Measurements from ENCODE around the gene TNFSF4.

Gene TNFSF4

GRCh38 chr1:173210716-173211231 lies 3.6 kb upstream of the TNFSF4 start:
- DNase-seq (ENCODE audit: low spot score), result no peak

DNA sequence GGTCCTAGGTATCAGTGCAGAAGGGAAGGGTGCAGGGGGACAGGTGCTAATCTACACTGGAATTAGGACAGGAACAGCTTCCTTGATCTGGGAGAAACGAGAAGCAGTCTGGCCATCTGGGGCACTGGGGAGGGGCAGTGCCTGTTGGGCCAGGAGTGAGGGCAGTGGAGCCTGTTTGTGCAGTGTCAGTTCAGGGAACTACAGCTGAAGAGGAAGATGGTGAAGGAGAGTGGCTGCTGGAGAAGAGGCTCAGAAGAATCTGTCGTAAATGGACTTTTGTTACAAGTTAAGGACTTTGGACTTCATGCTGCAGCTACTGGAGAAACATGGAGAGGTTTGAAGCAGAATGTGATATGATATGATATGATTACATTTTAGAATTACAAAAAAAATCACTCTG lies 3.2 kb upstream of the TNFSF4 start:
- no peak for DNase-seq (ENCODE audit: low spot score)

DNA sequence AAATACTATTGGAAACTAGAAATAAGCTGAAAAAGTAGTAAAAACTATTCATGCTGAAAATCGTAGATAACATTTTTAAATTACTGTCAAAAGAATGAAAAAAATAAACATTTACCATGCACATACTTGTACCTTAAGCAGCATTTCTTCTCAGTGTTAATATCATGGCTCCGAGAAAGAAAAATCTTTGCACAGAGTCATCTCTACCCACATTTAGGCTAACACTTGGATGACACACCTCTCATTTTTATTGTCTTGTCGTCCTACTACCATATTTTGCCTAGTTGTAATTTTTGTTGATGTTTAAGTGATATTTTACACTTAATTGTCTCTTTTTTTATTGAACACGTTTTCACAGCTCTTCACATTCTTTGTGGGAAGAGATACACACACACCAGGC lies 1.7 kb upstream of the TNFSF4 start:
- DNase-seq (ENCODE audit: low spot score), result no peak

- DNase-seq (ENCODE audit: low spot score), result no peak
Observed at GRCh38 chr1:173208146-173208545, 1.0 kb upstream of the TNFSF4 start.

- DNase-seq (ENCODE audit: low spot score), result peak; percentile 33
Observed at GRCh38 chr1:173205146-173206051, 1.7 kb downstream of the TNFSF4 start.

- DNase-seq (ENCODE audit: low spot score), result no peak
Observed at GRCh38 chr1:173204693-173205092, 2.4 kb downstream of the TNFSF4 start.

DNA sequence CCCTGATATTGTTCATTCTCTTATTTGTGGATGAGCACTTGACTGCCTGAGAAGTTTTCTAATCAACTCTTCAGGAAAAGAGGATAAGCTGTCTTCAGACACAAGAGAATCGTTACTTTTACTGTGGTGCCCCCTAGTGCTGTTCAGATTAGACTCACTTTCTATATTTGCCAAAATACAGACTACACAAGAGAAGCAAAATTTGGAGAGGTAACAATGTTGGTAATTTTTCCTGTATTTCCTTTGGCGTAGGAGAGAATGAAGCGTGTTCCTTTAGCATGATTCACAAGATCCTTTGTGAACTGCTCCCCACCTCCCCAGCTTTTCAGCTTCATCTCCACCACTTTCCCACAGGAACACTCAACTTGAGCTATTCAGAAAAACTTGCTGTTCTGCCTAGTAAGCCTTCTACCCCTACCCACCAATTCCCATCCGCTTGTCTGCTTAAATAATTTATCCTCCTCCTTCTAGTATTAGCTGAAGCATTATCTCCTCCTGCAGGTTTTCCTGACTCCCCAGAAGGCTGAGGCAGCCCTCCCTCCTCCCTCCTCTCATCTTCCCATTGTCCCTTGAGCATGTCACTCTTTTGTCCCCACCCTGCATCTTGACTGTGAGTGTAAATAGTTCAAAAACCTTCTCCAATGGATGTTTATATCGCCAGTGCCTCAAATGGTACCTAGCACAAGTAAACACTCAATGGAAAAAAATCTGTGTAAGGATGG lies 4.5 kb downstream of the TNFSF4 start:
- DNase-seq (ENCODE audit: low spot score), result peak; percentile 20

DNA sequence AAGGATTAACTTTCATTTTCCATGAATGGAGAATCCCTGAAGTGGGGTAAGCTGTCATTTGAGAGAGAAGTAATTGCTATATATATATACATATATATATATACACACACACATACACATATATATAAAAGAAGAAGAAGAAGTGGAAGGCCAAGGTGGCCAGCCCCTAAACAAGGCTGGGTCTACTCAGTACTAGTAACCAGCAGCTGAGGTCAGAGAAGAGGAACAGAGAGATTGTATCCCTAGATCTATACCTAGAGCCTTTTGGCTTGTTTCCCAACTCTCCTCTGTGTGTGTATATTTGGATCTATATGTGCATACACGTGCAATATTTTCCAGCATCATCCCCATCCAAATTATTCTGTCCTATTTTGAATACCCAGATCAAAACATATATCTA lies 5.2 kb downstream of the TNFSF4 start:
- DNase-seq (ENCODE audit: low spot score), result no peak

DNA sequence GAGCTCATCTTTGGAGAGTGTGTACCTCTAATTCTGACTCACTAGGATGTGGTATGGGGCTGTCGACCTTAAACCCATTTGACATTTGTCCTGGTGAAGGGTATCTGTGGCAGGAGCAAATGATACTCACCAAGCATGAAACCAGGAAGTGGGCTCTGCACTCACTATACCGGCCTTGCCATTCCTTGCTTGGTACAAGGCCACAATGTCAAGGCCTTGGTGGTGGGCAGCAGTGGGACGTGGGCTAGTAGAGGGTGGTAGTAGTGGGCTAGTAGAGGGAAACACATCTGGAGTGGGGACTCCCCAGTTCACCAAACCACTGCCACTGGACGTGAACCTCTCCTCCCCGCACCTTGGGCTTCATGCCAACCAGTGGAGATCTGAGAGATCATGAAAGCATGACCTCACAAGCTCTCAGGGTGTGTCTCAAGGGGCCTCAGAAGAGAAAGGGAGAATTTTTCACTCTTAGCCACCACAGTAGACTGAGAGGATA lies 11.5 kb downstream of the TNFSF4 start:
- peak; percentile 47 for DNase-seq (ENCODE audit: low spot score)

- no peak for DNase-seq (ENCODE audit: low spot score)
Observed at GRCh38 chr1:173193639-173194038, 13.5 kb downstream of the TNFSF4 start.

DNA sequence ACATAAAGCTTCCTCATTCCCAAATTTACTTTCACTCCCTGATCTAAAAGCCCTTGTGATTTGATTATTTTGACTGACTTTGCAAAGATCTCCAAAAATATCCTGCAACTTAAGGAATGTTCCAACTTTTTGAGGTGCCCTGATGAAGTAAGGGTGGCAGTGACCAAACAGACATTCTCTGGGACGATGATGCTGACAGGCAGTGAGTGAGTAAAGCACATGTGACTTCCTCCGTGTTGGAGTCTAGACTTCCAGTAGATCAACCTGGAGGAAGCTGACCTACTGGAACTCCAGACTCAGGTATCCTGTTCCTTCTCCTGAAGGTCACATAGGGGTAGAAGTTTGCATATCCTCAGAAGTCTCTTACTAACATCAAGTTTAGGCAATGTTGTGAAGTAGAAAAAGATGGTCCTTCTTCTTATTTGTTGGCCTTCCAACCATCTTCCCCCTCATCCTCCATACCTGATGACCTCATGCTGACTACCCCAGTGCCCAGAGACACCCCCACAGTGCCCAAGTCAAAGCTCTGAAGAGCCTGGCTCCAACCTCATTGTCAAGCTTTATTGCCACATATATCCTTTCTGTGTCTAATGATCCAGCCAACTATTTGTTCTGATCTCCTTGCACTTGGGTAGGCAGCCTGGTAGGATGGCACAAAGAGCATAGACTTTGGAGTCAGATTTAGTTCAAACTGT lies 16.0 kb downstream of the TNFSF4 start:
- no peak for DNase-seq (ENCODE audit: low spot score)

DNA sequence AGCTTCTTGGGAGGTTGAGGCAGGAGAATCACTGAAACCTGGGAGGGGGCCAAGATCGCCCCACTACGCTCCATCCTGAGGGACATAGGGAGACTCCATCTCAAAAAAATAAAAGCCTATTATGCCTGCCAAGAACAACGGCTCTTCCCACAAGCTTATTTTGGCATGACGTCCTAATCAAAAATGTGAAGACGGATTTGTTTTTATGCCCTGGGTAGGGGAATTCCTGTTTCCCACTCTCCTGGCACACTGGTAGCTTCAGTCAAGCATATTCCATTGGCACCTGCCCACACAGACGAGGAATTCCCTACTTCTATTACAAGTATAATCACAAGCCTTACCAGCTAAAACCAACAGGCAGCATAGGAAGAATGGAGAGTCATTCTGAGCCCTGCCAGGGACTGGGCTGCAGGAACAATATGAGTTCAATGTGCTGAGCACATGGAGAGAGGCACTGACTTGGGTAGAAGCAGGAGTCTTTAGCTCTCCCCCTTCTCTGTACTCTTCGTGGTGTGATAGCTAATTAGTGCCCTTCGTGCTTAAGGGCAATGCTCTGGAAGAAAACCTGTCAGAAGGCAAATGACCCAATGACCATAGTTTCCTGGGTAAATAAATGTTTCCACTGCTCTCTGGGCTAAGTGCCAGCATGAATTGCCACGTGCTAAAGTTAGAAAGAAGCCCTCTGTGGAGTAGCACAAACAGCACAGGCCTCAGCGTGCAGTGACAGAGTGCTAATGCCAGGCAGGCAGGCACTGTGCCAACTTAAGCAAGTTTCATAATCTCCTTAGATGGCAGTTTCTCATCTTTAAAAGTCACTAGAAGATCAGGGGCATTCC lies 16.8 kb downstream of the TNFSF4 start:
- DNase-seq (ENCODE audit: low spot score), result no peak

DNA sequence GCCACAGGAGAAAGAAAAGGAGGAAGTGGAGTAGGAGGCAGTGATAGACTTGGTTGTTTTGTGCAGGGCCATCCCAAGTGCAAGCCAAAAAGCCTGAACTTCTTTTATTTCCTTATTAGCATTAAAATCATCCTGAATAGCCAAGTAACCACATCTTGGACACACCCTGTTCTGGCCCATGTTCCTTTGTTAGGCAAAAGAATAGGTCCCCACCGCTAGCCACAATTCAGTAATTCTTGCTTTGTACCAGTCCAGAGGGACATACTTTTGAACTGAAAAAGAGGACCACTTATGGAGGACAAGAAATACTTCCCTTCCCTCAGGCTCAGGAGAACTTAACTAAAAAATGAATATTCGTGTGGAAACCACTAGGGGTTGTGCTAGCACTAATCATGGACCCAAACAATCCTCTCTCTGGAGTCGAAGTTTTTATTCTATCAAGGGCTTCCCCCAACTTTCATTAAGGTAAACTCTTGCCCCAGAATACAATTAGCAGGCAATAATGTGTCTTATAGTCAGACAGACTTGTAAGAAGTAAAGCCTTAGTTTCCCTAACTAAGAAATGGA lies 19.4 kb downstream of the TNFSF4 start:
- DNase-seq (ENCODE audit: low spot score), result no peak

DNA sequence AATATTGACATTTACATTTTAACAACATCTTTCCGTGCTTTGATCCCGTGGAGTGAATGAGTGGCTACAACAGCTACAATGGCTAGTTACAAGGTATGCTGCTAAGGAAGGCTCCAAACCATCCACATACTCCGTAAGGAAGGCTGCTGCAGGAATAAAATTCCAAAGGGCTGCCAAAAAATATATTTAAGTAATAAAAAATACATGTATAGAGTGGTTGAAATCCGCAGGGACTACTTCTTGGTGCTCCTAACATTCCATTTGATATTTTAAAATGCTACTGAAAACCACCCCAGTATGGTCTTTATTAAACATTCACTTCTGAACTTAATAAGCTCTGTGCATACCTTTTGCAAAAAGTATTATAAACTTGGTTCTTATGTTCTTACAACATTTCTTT lies 25.3 kb downstream of the TNFSF4 start:
- DNase-seq (ENCODE audit: low spot score), result no peak

DNA sequence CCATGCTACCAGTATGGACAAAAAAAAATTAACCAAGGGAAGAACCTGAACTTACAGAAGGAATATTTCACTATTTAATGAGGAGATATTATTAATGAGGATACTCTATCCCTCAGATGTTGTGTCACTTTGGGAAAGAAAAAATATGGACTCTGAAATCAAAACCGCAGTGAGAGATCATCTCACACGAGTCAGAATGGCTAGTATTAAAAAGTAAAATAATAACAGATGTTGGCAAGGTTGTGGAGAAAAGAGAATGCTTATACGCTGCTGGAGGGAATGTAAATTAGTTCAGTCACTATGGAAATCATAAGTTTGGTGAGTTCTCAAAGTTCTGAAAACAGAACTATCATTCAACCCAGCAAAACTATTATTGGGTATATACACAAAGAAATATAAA lies 30.9 kb downstream of the TNFSF4 start:
- DNase-seq (ENCODE audit: low spot score), result no peak

- no peak for DNase-seq (ENCODE audit: low spot score)
Observed at GRCh38 chr1:173175514-173176145, 31.5 kb downstream of the TNFSF4 start.

- no peak for DNase-seq (ENCODE audit: low spot score)
Observed at GRCh38 chr1:173173388-173173787, 33.7 kb downstream of the TNFSF4 start.

- no peak for DNase-seq (ENCODE audit: low spot score)
Observed at GRCh38 chr1:173171152-173171551, 36.0 kb downstream of the TNFSF4 start.

DNA sequence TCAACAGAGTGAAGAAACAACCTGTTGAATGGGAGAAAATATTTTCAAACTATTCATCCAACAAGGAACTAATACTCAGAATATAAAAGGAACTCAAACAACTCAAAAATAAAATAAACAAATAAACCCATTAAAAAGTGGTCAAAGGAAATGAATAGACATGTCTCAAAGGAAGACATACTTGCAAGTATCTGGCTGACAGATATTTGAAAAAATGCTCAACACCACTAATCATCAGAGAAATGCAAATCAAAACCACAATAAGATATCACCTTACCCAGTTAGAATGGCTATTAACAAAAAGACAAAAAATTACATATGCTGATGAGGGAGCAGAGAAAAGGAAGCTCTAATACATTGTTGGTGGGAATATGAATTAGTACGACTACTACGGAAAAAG lies 38.2 kb downstream of the TNFSF4 start:
- DNase-seq (ENCODE audit: low spot score), result no peak

GRCh38 chr1:173164686-173165085 lies 42.4 kb downstream of the TNFSF4 start:
- DNase-seq (ENCODE audit: low spot score), result no peak

DNA sequence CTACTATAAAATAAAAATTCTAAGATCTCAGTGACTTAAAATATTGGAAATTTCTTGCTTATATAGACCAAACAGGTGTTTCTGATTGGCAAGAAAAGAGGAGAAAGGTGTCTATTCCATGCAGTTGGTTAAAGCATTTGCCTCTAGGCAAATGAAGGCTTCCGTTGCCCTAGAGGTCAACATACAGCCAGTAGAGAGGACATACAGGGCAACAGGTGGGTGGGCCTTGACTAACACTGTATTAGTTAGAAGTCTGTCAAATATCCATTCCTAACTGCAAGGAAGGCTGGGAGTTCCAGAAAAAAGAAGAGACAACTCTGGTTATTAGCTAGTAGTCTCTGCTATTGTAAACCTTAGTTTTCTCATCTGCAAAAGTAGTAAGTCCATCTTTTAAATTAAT lies 43.0 kb downstream of the TNFSF4 start:
- DNase-seq (ENCODE audit: low spot score), result no peak
